ENCODE measurements around the gene FCGBP.
"Not testable (repeated sequence)": the region's sequence is repeated elsewhere in the genome, so short reads cannot be mapped to it uniquely, and the experiment has no call there.

The FCGBP gene

DNA sequence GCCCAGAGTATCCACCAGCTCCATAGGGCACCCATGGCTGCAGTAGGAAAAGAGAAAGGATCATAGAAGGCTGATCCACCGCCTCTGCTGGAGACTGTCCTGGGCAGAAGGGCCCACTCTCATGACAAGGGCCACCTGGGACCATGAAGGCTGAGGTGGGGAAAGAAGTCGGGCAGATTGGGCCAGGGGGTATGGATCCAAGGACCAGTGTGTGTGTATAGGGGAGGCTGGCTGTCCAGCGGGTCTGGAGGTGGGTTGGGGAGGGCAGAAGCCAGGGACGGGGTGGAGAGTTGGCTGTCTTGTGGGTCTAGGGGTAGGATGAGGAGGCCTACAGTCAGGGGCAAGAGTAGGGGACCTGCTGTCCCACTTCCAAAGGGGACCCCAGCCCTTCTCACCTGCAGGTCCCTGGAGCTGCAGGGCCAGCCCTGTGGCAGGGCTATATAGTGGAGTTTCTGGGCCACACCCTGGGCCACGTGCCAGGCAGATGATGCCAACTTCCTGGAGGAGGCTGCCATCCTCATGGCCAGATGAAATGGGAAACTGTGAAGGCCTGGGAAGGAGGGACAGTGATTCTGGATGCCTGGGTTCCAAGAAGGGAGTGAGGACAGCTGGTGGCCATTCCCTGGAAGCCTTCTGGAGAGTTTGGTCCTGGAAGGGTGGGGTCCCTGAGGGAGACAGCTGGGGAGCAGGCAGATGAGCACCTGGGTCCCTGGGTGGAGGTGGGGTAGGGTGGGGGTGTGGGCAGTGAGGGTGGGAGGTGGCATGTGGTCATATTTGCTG lies at the start of gene FCGBP:
TSS of gene FCGBP (minus strand) at position 51 of the 780 bp plus-strand sequence.
- DNase-seq (ENCODE audit: low read depth) = no peak

DNA sequence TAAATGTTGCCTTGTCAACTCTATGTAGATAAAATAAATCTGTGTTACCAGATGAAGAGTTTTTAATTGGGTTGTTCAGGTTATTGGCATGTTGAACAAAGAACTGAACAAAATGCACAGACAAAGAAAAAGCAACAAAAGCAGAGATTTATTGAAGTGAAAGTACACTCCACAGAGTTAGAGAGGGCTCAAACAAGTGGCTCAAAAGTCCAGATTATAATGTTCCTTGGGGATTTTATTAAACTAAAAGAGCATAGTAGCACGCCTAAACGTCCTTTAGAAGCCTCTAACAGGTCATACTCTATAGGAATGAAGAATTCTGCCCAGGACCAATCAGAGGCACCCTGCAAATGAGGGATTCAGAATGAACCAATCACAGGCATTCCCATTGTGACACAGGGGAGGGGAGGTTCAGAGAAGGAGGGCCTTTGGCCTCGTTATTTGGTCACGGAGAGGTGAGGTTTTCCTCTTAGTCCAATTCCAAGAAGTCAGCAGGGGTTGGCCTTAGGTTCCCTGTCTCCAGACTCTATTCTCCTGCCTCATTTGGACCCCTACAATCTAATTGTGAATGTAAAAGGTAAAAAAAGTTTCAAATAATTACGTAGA lies 49.4 kb upstream of the FCGBP start:
- DNase-seq (ENCODE audit: low read depth) = no peak

DNA sequence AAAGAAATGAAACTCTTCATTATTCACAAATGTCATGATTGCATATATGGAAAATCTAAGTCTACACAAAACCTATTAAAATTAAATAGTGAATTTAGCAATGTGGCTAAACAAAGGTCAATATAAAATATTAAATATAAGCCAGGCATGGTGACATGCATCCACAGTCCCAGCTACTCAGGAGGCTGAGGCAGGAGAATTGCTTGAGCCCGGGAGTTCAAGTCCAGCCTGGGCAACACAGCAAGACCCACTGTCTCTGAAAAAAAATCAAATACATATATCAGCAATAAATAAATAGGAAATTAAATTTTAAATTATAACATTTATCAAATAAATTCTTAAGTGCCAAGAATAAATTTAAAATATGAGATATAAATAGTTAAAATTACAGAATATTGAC lies 48.4 kb upstream of the FCGBP start:
- DNase-seq (ENCODE audit: low read depth) = no peak

DNA sequence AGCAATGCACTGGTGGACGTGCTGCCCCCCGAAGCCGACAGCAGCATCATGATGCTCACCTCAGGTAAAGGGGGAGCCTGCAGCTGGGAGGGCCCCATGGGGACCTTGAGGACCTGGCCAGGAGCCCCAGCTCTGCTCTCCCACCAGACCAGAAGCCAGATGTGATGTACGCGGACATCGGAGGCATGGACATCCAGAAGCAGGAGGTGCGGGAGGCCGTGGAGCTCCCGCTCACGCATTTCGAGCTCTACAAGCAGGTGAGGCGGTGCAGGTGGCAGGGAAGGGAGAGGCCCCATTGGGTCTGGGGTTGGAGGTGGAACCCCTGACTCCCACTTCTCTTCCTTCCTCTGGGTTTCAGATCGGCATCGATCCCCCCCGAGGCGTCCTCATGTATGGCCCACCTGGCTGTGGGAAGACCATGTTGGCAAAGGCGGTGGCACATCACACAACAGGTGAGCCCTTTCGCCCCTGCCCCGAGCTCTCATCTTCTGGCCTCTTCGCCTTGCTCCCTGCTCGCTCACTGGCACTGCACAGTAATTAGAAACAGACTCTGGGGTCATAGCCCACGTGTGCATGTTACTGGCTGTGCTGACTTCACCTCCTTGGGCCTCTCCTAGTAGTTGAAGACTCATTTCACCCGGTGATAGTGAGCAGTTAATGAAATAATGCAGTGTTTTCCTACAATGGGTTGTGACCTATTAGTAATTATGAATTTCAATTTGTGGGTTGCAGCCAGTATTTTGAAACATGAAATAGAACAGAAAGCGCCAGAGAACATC lies 40.1 kb upstream of the FCGBP start:
- DNase-seq (ENCODE audit: low read depth) = no peak

DNA sequence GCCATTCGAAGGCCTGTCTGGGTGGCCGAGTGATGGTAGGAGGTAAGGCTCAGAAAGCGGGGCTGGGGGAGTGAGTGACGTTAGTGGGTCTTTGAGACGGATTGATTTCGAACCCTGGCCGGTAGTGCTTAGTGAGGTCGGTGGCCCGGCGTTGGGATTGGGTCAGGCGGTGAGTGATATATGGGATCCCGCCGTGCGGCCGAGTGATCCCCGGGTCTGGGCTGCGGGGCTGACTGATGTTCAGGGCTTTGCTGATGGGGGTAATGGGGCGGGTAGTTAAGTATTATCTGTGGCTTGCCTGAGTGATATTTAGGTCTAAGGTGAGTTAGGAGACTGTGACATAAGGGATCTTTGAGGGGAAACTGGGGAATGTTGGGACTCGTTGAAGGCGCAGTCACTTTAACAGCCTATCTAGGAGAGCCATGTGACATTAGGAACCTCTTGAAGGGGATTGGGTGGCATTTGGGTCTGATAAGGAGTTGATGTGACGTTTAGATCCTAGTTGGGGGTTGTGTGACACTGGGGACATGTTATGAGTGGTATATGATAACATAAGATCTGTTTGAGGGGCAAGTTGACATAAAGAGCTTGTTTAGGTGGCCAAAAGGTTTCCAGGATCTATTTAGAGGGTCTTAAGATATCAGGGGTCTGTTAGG lies 37.1 kb upstream of the FCGBP start:
- no peak for DNase-seq (ENCODE audit: low read depth)

DNA sequence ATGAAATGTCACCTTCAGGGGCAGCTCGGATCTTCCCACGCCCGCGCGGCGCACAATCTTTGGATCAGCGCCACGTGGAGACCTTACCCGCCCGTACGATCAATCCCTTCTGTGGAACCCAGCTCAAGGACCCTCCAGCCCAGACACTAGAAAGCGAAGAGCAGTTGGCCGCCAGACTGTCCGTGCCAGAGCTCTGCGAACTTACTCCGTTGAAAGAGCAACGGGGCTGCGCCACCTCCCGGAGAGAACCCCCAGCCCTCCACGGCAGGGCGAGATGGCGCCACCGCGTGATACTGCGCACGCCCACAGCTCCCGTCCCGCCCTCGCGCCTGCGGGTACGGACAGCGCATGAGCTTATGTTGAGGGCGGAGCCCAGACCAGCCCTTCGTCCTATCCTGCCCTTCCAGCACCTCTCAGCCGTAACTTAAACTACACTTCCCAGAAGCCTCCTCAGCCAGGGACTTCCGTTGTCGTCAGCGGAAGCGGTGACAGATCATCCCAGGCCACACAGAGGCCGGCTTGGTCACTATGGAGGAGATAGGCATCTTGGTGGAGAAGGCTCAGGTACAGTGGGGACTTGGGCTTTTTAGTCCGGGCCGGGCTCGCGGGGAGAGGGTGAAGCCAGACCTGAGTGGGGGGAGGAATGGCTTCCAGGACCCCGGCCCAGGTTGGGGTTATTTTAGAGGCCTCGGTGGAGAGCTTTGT lies 36.4 kb upstream of the FCGBP start, which contains the start of gene PSMC4:
TSS of gene PSMC4 (plus strand) at position 491 of the 705 bp plus-strand sequence. CDS start at position 529, 38 bp downstream.
- peak; percentile 99 for DNase-seq (ENCODE audit: low read depth)

DNA sequence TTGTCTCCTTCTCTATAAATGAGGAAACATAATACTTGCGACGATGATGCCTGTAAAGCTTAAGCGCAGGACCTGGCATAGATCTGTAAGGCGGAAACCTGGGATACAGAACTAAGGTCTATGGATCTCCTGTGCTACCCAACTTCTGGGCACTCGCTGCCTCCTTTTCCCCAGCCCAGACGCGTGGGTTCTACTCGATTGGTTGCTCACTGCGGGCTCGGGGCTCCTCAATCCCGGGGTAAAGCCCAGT lies 35.9 kb upstream of the FCGBP start:
- no peak for DNase-seq (ENCODE audit: low read depth)

DNA sequence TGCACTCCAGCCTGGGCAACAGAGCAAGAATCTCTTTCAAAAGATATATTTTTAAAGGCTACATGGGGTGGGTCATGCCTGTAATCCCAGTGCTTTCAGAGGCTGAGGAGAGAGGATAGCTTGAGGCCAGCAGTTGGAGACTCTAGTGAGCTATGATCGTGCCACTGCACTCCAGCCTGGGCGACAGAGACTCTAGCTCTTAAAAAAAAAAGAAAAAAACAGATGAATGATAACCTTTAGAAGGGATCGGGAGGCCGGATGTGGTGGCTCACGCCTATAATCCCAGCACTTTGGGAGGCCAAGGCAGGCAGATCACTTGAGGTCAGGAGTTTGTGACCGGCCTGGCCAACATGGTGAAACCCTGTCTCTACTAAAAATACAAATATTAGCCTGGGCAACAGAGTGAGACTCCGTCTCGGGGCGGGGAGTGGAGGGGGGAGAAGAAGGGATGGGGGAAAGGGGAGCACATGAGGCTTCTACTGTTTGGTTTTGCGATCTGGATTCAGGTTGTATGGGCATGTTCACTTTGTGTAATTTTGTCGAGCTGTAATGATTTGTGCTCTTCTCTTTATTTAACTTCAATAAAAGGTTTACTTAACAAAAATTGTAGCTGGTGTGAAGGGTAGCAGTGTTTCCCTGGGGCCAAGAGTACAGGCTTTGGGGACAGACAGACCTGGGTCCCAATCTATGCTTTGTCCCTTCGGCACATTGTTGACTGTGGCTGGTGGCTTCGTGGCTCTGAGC lies 35.4 kb upstream of the FCGBP start:
- DNase-seq (ENCODE audit: low read depth) = no peak

DNA sequence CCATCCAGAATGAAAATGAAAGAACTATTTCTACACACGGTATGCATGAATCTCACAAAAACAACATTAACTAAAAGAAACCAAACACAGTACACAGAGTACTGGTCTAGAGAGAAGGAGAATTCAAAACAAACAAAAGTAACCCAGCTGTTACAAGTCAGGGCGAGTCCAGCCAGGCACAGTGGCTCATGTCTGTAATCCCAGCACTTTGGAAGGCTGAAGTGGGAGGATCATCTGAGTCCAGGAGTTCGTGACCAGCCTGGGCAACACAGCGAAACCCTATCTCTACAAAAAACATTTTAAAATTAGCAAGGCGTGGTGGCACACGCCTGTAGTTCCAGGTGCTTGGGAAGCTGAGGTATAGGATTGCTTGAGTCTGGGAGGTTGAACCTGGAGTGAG lies 34.8 kb upstream of the FCGBP start:
- no peak for DNase-seq (ENCODE audit: low read depth)

DNA sequence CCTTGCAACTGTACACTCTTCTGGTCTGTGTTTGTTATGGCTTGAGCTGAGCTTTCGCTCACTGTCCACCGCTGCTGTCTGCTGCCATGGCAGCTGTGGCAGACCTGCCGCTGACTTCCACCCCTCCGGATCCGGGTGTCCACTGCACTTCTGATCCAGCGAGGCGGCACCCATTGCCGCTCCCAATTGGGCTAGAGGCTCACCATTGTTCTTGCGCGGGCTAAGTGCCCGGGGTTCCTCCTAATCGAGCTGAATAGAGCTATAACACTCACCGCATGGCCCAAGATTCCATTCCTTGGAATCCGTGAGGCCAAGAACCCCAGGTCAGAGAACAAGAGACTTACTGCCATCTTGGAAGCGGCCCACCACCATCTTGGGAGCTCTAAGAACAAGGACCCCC lies 34.4 kb upstream of the FCGBP start:
- no peak for DNase-seq (ENCODE audit: low read depth)

DNA sequence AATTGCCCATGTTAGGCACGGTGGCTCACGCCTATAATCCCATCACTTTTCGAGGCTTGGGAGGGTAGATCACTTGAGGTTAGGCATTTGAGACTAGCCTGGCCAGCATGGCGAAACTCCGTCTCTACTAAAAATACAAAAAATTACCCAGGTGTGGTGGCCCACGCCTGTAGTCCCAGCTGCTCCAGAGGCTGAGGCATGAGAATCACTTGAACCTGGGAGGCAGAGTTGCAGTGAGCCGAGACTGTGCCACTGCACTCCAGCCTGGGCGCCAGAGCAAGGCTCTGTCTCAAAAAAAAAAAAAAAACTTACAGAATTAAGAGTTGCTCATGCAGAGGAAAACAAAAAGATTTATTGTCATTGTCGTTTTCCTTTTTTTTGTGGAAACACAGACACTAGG lies 33.1 kb upstream of the FCGBP start:
- no peak for DNase-seq (ENCODE audit: low read depth)

DNA sequence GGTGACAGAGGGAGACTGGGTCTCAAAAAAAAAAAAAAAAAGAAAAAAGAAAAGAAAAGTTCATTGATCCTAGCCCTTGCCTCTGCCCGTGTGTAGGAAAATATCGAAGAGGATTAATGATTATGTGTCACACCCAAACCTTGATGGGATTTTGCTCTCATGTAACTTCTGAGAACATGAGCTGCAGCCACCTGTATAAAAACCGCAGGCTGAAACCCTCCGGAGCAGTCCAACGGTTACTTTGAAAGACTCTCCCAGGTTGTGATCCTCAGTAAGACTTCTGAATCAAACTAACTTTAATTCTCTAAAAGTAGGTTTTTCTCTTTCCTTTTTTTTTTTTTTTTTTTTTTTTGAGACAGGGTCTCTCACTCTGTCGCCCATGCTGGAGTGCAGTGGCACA lies 32.2 kb upstream of the FCGBP start:
- no peak for DNase-seq (ENCODE audit: low read depth)

DNA sequence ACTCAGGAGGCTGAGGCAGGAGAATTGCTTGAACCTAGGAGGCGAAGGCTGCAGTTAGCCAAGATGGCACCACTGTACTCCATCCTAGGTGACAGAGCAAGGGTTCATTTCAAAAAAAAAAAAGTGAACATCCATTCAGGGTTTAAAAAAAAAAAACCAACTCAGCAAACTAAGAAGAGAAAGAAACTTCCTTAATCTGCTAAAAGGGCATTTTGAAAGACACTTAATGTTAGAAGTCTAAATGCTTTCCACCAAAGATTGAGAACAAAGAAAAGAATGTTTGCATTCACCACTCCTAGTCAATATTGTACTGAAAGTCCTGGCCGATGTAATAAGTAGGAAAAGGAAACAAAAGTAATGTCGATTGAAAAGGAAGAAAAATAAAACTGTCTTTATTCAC lies 29.5 kb upstream of the FCGBP start:
- DNase-seq (ENCODE audit: low read depth) = no peak

DNA sequence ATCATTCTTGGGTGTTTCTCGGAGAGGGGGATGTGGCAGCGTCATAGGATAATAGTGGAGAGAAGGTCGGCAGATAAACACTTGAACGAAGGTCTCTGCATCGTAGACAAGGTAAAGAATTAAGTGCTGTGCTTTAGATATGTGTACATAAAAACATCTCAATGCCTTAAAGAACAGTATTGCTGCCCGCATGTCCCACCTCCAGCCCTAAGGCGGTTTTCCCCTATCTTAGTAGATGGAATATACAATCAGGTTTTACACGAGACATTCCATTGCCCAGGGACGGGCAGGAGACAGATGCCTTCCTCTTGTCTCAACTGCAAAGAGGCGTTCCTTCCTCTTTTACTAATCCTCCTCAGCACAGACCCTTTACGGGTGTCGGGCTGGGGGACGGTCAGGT lies 25.0 kb upstream of the FCGBP start:
- DNase-seq (ENCODE audit: low read depth) = not testable (repeated sequence)

DNA sequence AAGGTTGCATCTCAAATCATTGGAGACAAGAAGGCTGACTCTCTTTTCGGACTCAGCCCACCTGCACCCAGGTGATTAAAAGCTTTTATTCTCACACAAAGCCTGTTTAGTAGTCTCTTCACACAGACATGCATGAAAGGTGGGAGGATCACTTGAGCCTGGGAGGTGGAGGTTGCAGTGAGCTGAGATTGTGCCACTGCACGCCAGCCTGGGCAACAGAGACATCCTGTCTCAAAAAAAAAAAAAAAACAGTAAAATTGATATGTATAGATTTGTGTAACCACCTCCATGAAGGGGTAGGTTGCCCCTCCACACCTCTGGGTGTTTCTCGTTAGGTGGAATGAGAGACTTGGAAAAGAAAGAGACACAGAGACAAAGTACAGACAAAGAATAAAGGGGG lies 24.5 kb upstream of the FCGBP start:
- DNase-seq (ENCODE audit: low read depth) = not testable (repeated sequence)

DNA sequence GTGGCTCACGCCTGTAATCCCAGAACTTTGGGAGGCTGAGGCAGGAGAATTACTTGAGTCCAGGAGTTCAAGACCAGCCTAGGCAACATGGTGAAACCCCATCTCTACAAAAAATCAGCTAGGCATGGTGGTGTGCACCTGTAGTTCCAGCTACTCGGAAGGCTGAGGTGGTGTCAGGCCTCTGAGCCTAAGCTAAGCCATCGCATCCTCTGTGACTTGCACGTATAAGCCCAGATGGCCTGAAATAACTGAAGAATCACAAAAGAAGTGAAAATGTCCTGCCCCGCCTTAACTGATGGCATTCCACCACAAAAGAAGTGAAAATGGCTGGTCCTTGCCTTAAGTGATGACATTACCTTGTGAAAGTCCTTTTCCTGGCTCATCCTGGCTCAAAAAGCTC lies 23.5 kb upstream of the FCGBP start:
- DNase-seq (ENCODE audit: low read depth) = not testable (repeated sequence)

DNA sequence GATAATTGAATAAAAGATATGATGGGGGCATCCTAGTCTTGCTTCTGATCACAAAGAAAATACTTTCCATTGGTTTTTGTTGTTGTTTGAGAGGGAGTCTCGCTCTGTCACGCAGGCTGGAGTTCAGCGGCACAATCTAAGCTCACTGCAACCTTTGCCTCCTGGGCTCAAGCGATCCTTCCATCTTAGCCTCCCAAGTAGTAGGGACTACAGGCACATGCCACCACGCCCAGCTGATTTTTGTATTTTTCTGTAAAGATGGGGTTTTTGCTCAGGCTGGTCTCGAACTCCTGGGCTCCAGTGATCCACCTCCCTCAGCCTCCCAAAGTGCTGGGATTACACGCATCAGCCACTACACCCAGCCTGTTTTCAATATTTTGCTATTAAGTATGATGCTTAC lies 19.5 kb upstream of the FCGBP start:
- no peak for DNase-seq (ENCODE audit: low read depth)

DNA sequence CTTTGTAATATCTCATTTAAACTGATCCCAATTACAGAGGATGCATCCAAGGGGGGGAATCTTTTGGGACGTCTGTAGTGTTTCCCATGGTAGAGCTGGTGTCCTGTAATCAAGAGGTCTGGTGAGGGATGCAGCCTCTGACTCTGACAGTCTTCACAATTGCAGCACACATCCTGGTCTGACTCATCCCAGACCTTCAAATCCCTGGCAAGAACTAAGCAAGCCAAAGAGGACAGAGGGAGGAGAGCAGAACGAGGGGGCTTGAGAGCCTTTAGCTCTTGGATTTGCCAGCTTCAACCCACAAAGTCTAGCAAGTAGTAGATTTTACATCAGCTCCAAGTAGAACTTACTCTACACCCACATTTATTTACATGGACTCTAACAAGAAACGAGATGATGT lies 17.3 kb upstream of the FCGBP start:
- DNase-seq (ENCODE audit: low read depth) = no peak

DNA sequence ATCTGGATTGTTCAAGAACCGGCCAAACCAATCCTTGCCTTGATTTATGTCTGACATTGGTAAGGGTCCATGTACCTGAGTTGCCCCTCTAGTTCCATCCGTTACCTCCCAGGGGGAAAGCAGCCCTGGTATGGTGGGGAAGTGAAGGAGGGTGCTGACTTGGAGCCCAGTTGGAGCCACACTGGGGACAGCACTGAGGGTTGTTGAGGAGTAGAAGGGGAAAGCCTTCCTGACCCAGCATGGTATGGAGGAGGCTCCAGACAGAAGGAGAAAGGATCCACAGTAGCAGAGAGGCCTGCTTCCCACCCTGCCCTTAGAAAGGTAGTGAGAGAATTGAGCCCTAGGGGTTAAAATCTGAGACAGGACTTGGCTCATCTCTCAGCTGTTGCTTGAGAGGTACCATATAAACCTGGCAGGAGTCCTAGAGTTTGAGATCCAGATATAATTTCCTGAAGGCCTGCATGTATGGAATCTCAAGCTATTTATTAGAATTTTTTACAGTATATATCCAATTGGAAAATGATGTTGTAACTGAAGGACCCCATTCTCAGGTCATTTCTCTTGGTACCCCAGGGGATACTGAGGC lies 16.7 kb upstream of the FCGBP start:
- no peak for DNase-seq (ENCODE audit: low read depth)

DNA sequence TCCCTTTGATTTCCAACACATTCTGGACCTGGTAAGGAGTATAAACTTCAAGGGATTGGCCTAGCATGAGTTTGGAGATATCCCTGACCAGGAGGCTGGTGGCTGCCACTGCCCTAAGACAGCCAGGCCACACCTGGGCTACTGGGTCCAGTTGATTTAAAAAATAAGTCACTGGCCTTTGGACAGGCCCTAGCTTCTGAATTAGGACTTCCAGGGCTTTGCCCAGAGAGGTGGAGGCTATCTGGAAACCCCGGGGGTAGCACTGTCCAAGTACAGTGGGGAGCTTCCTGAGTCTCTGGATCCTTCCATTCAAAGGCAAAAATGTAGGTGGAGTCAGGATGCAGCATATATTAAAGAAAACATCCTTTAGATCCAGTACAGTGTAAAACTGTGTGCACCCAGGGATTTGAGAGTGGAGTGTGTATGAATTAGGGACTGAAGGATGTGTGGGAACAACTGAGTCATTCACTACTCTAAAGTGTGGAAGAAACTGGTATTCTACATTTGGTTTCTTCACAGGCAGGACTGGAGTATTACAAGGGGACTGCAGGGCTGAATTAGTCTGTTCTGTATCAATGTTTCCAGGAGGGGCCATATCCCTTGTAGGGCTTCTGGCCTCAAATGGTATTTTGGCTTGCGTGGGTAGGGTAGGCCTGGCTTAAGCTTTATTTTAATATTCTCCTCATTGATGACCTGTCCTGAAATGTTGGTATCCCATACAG lies 14.8 kb upstream of the FCGBP start:
- DNase-seq (ENCODE audit: low read depth) = no peak
